Measurements from ENCODE around the gene DCAF12. TPM values are rescaled to one million over a fixed set of nuclear protein-coding genes. Genes with fewer than 3 reads are reported as not detected.

DCAF12 gene
- total and polyA plus RNA-seq, 2 of the 13 experiments (the other 11 are each of a cell fraction or from before 2014, with no cell fraction given), result 26.8 to 37.4 TPM

DNA sequence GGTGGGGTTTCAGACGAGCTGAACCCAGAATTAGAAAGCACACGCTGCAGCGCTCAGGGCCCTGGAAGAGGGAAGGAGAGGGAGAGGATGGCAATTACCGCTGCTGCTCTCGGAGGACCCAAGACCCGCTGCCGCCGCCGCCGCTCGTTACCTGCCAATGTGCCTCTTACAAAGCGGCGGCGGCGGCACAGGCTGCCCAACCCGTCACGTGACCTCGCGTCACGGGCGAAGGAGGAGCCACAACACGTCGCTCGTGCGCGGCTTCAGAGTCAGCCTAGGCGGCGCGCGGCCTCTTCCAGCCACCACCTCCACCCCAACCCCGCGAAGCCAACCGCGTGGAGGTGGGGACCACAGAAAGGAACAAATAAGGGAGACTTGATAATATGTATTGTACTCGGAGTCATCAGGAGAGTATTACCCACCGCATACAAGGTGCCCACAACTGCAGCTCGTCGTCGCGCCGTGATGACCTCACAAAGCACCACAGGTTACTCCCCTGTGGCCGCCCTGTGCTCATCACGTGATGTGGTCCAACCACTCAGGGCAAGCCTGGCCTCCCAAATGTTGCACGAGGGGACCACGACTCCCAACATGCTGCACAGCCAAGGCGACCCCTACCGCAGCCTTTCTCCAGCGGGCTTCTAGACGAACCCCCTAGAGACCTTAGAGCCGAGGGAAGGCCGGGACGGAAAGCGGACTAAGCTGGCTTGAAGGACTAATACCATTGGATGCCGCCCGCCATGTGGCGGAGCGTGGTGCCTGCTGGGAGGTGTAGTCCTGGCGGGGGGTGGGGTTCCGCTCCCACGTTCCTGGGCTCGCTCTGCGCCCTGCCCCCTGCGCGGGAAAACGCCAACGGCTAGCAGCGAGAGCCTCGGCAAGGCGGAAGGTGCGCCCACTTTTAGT lies 77.5 kb downstream of the DCAF12 start, which contains the start of gene UBAP2 (continued):
- TF ChIP-seq ZNF207 (IDR thresholded peaks at IDR 0.05; ENCODE audit: borderline replicate concordance) (0 out of 2 replicates have a peak, but pooled peaks have one; percentile 22), ZNF567 (CRISPR knock-in tag; IDR thresholded peaks at IDR 0.05; ENCODE audit: borderline replicate concordance) (no peak), ZNF737 (CRISPR knock-in tag; IDR thresholded peaks at IDR 0.05; ENCODE audit: borderline replicate concordance) (no peak; the same call in 1 of the 2 replicates), YY1 (IDR thresholded peaks at IDR 0.05; ENCODE audit: insufficient read depth, insufficient replicate concordance, low read depth, low read length) (peak; percentile 86), TMF1 (CRISPR knock-in tag; IDR thresholded peaks at IDR 0.05; ENCODE audit: low read depth) (peak; percentile 94), SAFB2 (CRISPR knock-in tag; IDR thresholded peaks at IDR 0.05; ENCODE audit: borderline replicate concordance, low read depth) (no peak; the same call in 1 of the 2 replicates), ZNF660 (CRISPR knock-in tag; IDR thresholded peaks at IDR 0.05; ENCODE audit: borderline replicate concordance, low read depth) (no peak), KDM5A (IDR thresholded peaks at IDR 0.05; ENCODE audit: borderline replicate concordance, low read length) (peak; percentile 96), ZNF550 (CRISPR knock-in tag; IDR thresholded peaks at IDR 0.05; ENCODE audit: borderline replicate concordance) (no peak; the same call in 1 of the 2 replicates), ZNF564 (CRISPR knock-in tag; IDR thresholded peaks at IDR 0.05) (peak; percentile 31; the same call in 1 of the 2 replicates), ZNF24 (IDR thresholded peaks at IDR 0.05) (no peak), ZNF607 (CRISPR knock-in tag; IDR thresholded peaks at IDR 0.05; ENCODE audit: borderline replicate concordance) (peak; percentile 84; the same call in 1 of the 2 replicates), POGZ (CRISPR knock-in tag; IDR thresholded peaks at IDR 0.05) (peak; percentile 83), JUNB (CRISPR knock-in tag; IDR thresholded peaks at IDR 0.05; ENCODE audit: borderline replicate concordance) (no peak), REXO4 (CRISPR knock-in tag; IDR thresholded peaks at IDR 0.05; ENCODE audit: borderline replicate concordance) (no peak), NFE2L2 (IDR thresholded peaks at IDR 0.05; ENCODE audit: low read length) (no peak), KLF6 (CRISPR knock-in tag; IDR thresholded peaks at IDR 0.05) (no peak; the same call in 1 of the 2 replicates), SP1 (IDR thresholded peaks at IDR 0.05) (no peak), SP1 (CRISPR knock-in tag; IDR thresholded peaks at IDR 0.05) (peak; percentile 66), ZNF557 (CRISPR knock-in tag; IDR thresholded peaks at IDR 0.05) (peak; percentile 87; the same call in 1 of the 2 replicates), ZSCAN29 (CRISPR knock-in tag; conservative IDR thresholded peaks at IDR 0.05) (peak; percentile 63)
- TF ChIP-seq, protein P1, sequence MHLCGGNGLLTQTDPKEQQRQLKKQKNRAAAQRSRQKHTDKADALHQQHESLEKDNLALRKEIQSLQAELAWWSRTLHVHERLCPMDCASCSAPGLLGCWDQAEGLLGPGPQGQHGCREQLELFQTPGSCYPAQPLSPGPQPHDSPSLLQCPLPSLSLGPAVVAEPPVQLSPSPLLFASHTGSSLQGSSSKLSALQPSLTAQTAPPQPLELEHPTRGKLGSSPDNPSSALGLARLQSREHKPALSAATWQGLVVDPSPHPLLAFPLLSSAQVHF (CRISPR knock-in tag; IDR thresholded peaks at IDR 0.05), result peak; percentile 83
- TF ChIP-seq, protein P2, sequence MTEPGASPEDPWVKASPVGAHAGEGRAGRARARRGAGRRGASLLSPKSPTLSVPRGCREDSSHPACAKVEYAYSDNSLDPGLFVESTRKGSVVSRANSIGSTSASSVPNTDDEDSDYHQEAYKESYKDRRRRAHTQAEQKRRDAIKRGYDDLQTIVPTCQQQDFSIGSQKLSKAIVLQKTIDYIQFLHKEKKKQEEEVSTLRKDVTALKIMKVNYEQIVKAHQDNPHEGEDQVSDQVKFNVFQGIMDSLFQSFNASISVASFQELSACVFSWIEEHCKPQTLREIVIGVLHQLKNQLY (CRISPR knock-in tag; IDR thresholded peaks at IDR 0.05), result no peak; the same call in 1 of the 2 replicates
- TF ChIP-seq, protein P3, sequence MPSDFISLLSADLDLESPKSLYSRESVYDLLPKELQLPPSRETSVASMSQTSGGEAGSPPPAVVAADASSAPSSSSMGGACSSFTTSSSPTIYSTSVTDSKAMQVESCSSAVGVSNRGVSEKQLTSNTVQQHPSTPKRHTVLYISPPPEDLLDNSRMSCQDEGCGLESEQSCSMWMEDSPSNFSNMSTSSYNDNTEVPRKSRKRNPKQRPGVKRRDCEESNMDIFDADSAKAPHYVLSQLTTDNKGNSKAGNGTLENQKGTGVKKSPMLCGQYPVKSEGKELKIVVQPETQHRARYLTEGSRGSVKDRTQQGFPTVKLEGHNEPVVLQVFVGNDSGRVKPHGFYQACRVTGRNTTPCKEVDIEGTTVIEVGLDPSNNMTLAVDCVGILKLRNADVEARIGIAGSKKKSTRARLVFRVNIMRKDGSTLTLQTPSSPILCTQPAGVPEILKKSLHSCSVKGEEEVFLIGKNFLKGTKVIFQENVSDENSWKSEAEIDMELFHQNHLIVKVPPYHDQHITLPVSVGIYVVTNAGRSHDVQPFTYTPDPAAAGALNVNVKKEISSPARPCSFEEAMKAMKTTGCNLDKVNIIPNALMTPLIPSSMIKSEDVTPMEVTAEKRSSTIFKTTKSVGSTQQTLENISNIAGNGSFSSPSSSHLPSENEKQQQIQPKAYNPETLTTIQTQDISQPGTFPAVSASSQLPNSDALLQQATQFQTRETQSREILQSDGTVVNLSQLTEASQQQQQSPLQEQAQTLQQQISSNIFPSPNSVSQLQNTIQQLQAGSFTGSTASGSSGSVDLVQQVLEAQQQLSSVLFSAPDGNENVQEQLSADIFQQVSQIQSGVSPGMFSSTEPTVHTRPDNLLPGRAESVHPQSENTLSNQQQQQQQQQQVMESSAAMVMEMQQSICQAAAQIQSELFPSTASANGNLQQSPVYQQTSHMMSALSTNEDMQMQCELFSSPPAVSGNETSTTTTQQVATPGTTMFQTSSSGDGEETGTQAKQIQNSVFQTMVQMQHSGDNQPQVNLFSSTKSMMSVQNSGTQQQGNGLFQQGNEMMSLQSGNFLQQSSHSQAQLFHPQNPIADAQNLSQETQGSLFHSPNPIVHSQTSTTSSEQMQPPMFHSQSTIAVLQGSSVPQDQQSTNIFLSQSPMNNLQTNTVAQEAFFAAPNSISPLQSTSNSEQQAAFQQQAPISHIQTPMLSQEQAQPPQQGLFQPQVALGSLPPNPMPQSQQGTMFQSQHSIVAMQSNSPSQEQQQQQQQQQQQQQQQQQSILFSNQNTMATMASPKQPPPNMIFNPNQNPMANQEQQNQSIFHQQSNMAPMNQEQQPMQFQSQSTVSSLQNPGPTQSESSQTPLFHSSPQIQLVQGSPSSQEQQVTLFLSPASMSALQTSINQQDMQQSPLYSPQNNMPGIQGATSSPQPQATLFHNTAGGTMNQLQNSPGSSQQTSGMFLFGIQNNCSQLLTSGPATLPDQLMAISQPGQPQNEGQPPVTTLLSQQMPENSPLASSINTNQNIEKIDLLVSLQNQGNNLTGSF (CRISPR knock-in tag; IDR thresholded peaks at IDR 0.05), result no peak; the same call in 1 of the 2 replicates
